Measurements from ENCODE around the gene CUX1. TPM values are rescaled to one million over a fixed set of nuclear protein-coding genes. Genes with fewer than 3 reads are reported as not detected.
A peak's percentile ranks its signal among the peaks of the same experiment; 100 is the strongest.
"Not testable (repeated sequence)": the region's sequence is repeated elsewhere in the genome, so short reads cannot be mapped to it uniquely, and the experiment has no call there.

Gene CUX1
- total RNA-seq, 4 donors from 2014 or later: 93.8 to 156 (median 112) TPM

- WGBS, 2 donors: 99% methylated on average over 4 of the region's 4 CpGs
- Histone ChIP-seq H3K36me3 (no peaks in the 10 kb centered on the region), H3K27ac (no peak overlapping the region), H3K27me3 (no peaks in the 10 kb centered on the region), H3K4me3 (replicated peaks in 1 of 3) (no peak overlapping the region), H3K9me3 (no peaks in the 10 kb centered on the region), H3K4me1 (peaks cover 20 to 48% of the 10 kb centered on the region in 2 donors)
- DNase-seq: no peak
- no peak for TF ChIP-seq CTCF (IDR thresholded peaks at IDR 0.05)
- no peak for TF ChIP-seq POLR2A (IDR thresholded peaks at IDR 0.05)
- intact Hi-C loops (cut with DNase I): no loop called here
These were observed 46.6 kb downstream of the CUX1 start for GRCh38 chr7:101864039-101864438.

- Histone ChIP-seq H3K27me3 (no peaks in the 10 kb centered on the region), H3K36me3 (no peaks in the 10 kb centered on the region), H3K9me3 (no peaks in the 10 kb centered on the region), H3K4me1 (peaks cover 18 to 48% of the 10 kb centered on the region in 2 donors), H3K27ac (no peak overlapping the region), H3K4me3 (replicated peaks in 1 of 3) (no peak overlapping the region)
- TF ChIP-seq CTCF (IDR thresholded peaks at IDR 0.05): no peak
- TF ChIP-seq POLR2A (IDR thresholded peaks at IDR 0.05): no peak
- DNase-seq: peak in 1 of 2 donors; percentile 26
- 47 to 65% methylated on average over 7 of the region's 7 CpGs for WGBS, 2 donors
- intact Hi-C loops (cut with DNase I): no loop called here
These were observed 47.6 kb downstream of the CUX1 start for GRCh38 chr7:101865031-101865430.

GRCh38 chr7:101865455-101865854 is 48.0 kb downstream of the CUX1 start:
- H3K9me3 ChIP-seq: no peaks in the 10 kb centered on the region
- 84 to 89% methylated on average over 9 to 13 of the region's 13 CpGs for WGBS, 2 donors
- H3K27me3 ChIP-seq: no peaks in the 10 kb centered on the region
- intact Hi-C loops (cut with DNase I): no loop called here
- peaks cover 22 to 47% of the 10 kb centered on the region in 2 donors for H3K4me1 ChIP-seq
- no peak for TF ChIP-seq POLR2A (IDR thresholded peaks at IDR 0.05)
- no peak for TF ChIP-seq CTCF (IDR thresholded peaks at IDR 0.05)
- H3K4me3 ChIP-seq (replicated peaks in 1 of 3): no peak overlapping the region
- H3K27ac ChIP-seq: no peak overlapping the region
- DNase-seq: no peak
- H3K36me3 ChIP-seq: no peaks in the 10 kb centered on the region

- DNase-seq: no peak
- Histone ChIP-seq H3K4me1 (peaks cover 30 to 51% of the 10 kb centered on the region in 2 donors), H3K9me3 (no peaks in the 10 kb centered on the region), H3K4me3 (replicated peaks in 1 of 3) (no peak overlapping the region), H3K27ac (no peak overlapping the region), H3K27me3 (no peaks in the 10 kb centered on the region), H3K36me3 (no peaks in the 10 kb centered on the region)
- intact Hi-C loops (cut with DNase I): no loop called here
- TF ChIP-seq POLR2A (IDR thresholded peaks at IDR 0.05) (no peak), CTCF (IDR thresholded peaks at IDR 0.05) (no peak)
- WGBS, 2 donors: 94 to 97% methylated on average over 8 of the region's 8 CpGs
These were observed 48.9 kb downstream of the CUX1 start for GRCh38 chr7:101866328-101866727.

GRCh38 chr7:101867265-101867664 is 49.8 kb downstream of the CUX1 start:
- TF ChIP-seq POLR2A (IDR thresholded peaks at IDR 0.05): no peak
- no peak for TF ChIP-seq CTCF (IDR thresholded peaks at IDR 0.05)
- H3K27me3 ChIP-seq: no peaks in the 10 kb centered on the region
- 93 to 94% methylated on average over 12 of the region's 12 CpGs for WGBS, 2 donors
- DNase-seq: no peak
- no peak overlapping the region for H3K4me3 ChIP-seq (replicated peaks in 1 of 3)
- intact Hi-C loops (cut with DNase I): no loop called here
- H3K27ac ChIP-seq: no peak overlapping the region
- H3K4me1 ChIP-seq: peaks cover 36 to 60% of the 10 kb centered on the region in 2 donors
- no peaks in the 10 kb centered on the region for H3K36me3 ChIP-seq
- no peaks in the 10 kb centered on the region for H3K9me3 ChIP-seq

GRCh38 chr7:101867681-101868080 is 50.3 kb downstream of the CUX1 start:
- DNase-seq; H3K27me3 ChIP-seq; H3K9me3 ChIP-seq; intact Hi-C loops (cut with DNase I); H3K36me3 ChIP-seq; H3K4me3 ChIP-seq (replicated peaks in 1 of 3): not testable (repeated sequence)
- peak overlapping the region in 1 of 3 donors; percentile 83 for H3K27ac ChIP-seq
- peaks cover 37 to 64% of the 10 kb centered on the region in 2 donors for H3K4me1 ChIP-seq
- WGBS, 2 donors: 95 to 96% methylated on average over 6 of the region's 6 CpGs
